ENCODE measurements around the gene ABCA5. TPM values are rescaled to one million over a fixed set of nuclear protein-coding genes. Genes with fewer than 3 reads are reported as not detected.
A peak's percentile ranks its signal among the peaks of the same experiment; 100 is the strongest.

Gene ABCA5
- total RNA-seq, 4 donors from 2014 or later, result 36.9 to 63.3 (median 46.5) TPM

- no peak overlapping the region for H3K4me3 ChIP-seq (ENCODE audit: low read depth, poor library complexity, severe bottlenecking)
- WGBS, 2 donors, result 72 to 76% methylated on average over 2 of the region's 2 CpGs
- no peak for TF ChIP-seq POLR2A (IDR thresholded peaks at IDR 0.05)
- TF ChIP-seq, protein P1, sequence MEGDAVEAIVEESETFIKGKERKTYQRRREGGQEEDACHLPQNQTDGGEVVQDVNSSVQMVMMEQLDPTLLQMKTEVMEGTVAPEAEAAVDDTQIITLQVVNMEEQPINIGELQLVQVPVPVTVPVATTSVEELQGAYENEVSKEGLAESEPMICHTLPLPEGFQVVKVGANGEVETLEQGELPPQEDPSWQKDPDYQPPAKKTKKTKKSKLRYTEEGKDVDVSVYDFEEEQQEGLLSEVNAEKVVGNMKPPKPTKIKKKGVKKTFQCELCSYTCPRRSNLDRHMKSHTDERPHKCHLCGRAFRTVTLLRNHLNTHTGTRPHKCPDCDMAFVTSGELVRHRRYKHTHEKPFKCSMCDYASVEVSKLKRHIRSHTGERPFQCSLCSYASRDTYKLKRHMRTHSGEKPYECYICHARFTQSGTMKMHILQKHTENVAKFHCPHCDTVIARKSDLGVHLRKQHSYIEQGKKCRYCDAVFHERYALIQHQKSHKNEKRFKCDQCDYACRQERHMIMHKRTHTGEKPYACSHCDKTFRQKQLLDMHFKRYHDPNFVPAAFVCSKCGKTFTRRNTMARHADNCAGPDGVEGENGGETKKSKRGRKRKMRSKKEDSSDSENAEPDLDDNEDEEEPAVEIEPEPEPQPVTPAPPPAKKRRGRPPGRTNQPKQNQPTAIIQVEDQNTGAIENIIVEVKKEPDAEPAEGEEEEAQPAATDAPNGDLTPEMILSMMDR (IDR thresholded peaks at IDR 0.05), result no peak
- intact Hi-C loops (cut with DNase I; ENCODE audit: low total_unique reads), result no loop called here
- no peak for DNase-seq (ENCODE audit: low spot score in 2 of 2)
These were observed 81.3 kb downstream of the ABCA5 start for GRCh38 chr17:69245617-69246016.

DNA sequence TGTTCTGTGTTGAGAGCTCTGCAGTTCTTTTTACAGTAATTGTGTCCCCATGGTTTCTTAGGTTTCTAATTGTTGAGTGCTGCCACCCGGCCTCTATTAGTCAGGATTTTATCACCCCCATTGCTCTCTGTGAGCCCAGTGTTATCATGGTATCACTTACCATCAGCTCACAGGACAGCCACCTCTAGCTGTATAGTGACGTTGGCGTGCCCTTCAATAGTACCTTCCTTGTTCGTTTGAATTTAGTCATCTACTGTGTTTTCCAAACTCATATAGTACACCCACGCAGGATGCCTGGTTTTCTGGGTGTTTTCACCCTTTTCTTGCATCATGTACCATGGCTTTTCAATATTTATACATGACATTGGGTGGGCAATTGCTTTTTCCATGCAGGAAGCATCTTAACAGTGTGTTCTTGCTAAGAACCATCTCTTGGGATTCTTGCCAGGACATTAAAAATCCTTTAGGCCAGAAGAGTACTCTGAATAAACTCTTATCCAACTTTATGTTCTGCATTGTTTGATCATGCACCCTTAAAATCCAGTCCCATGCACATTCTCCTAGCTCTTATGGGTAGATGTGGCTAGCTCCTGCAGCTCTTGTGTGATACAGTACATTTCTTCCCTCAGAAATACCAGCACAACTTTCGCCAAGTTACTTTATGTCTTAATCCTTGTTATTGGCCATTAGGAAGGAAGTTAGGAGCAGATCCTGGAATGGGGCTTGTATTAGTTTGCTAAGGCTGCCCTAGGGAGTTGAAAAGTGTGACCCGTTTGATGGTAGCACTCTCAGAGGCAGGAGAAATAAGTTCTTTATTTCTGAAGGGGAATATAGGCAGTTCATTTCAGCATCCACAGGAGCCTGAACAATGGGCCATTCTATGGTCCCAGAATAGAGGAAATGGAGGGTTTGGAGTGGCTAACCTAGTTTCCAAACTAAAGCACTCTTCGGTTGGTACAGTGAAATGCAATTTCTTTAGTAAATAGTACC is 87.0 kb downstream of the ABCA5 start:
- intact Hi-C loops (cut with DNase I; ENCODE audit: low total_unique reads), result loop anchor here (5.0 kb wide), 1 partner anchor 463 kb away; no protein-coding TSS in a partner anchor
- WGBS, 2 donors, result 85 to 90% methylated on average over 8 of the region's 8 CpGs
- no peak for DNase-seq (ENCODE audit: low spot score in 2 of 2)
- TF ChIP-seq POLR2A (IDR thresholded peaks at IDR 0.05), result no peak
- TF ChIP-seq, protein P1 (IDR thresholded peaks at IDR 0.05), result no peak
- no peak overlapping the region for H3K4me3 ChIP-seq (ENCODE audit: low read depth, poor library complexity, severe bottlenecking)

GRCh38 chr17:69236946-69237345 is 90.0 kb downstream of the ABCA5 start:
- 67 to 78% methylated on average over 3 of the region's 3 CpGs for WGBS, 2 donors

GRCh38 chr17:69236464-69236863 is 90.5 kb downstream of the ABCA5 start:
- WGBS, 2 donors, result 55 to 63% methylated on average over 2 of the region's 2 CpGs
- intact Hi-C loops (cut with DNase I; ENCODE audit: low total_unique reads), result no loop called here

More at GRCh38 chr17:69236946-69237345, 90.0 kb downstream of the ABCA5 start:
- intact Hi-C loops (cut with DNase I; ENCODE audit: low total_unique reads), result no loop called here
- no peak for DNase-seq (ENCODE audit: low spot score in 2 of 2)
- TF ChIP-seq, protein P1 (IDR thresholded peaks at IDR 0.05), result no peak
- no peak for TF ChIP-seq POLR2A (IDR thresholded peaks at IDR 0.05)
- H3K4me3 ChIP-seq (ENCODE audit: low read depth, poor library complexity, severe bottlenecking), result no peak overlapping the region

GRCh38 chr17:69235338-69236058 is 91.4 kb downstream of the ABCA5 start:
- 16 to 37% methylated on average over 1 of the region's 1 CpG for WGBS, 2 donors
- peak; percentile 76 to 91 for DNase-seq (ENCODE audit: low spot score in 2 of 2)
- TF ChIP-seq, protein P1 (IDR thresholded peaks at IDR 0.05), result peak in 1 of 3 donors; percentile 36
- no peak for TF ChIP-seq POLR2A (IDR thresholded peaks at IDR 0.05)
- intact Hi-C loops (cut with DNase I; ENCODE audit: low total_unique reads), result no loop called here
- no peak overlapping the region for H3K4me3 ChIP-seq (ENCODE audit: low read depth, poor library complexity, severe bottlenecking)

More at GRCh38 chr17:69236464-69236863, 90.5 kb downstream of the ABCA5 start:
- TF ChIP-seq POLR2A (IDR thresholded peaks at IDR 0.05), result no peak
- TF ChIP-seq, protein P1 (IDR thresholded peaks at IDR 0.05), result no peak
- DNase-seq (ENCODE audit: low spot score in 2 of 2), result no peak
- no peak overlapping the region for H3K4me3 ChIP-seq (ENCODE audit: low read depth, poor library complexity, severe bottlenecking)
